CD4-positive, alpha-beta memory T cell (primary cell): ENCODE results near the gene SCAPER. TPM values are rescaled to one million over a fixed set of nuclear protein-coding genes. Genes with fewer than 3 reads are reported as not detected.

Experiments
- CTCF ChIA-PET: fragments of 350-600 bp; sonication (Branson Sonifier 250); formaldehyde crosslinking; loops from one replicate; lab custom pipeline; 2021; ENCODE audit warnings: inconsistent platforms; ENCODE audit not compliant: partially characterized antibody; lab: Charles Lee
- POLR2A ChIA-PET: fragments of 350-600 bp; sonication (Branson Sonifier 250); formaldehyde crosslinking; loops from one replicate; lab custom pipeline; 2021; ENCODE audit not compliant: partially characterized antibody; lab: Charles Lee
- DNase-seq, 5 donors: peaks; one replicate each; pipeline versions ENCODE4 v3.0.0 to v3.0.0-alpha.2; 2020 to 2022; ENCODE audit warnings: mixed read lengths in 1 of 5
- H3K27ac ChIP-seq: one replicate; pipeline ENCODE4 v1.7.0; 2013; ENCODE audit warnings: low read depth, low read length
- H3K27me3 ChIP-seq: 2 replicates; pipeline ENCODE4 v1.7.0; 2013; ENCODE audit warnings: mild to moderate bottlenecking, low read length, moderate library complexity; ENCODE audit not compliant: insufficient read depth
- H3K36me3 ChIP-seq: 2 replicates; pipeline ENCODE4 v1.7.0; 2013; ENCODE audit warnings: mild to moderate bottlenecking, low read length, moderate library complexity; ENCODE audit not compliant: insufficient read depth
- H3K4me1 ChIP-seq: 2 replicates; pipeline ENCODE4 v1.7.0; 2013; ENCODE audit warnings: mild to moderate bottlenecking, low read length, moderate library complexity; ENCODE audit not compliant: insufficient read depth
- H3K4me3 ChIP-seq, 2 donors: one replicate each; pipeline ENCODE4 v1.7.0; 2013; ENCODE audit warnings: low read length in 2 of 2, mild to moderate bottlenecking in 1 of 2
- H3K9me3 ChIP-seq, 2 donors: one replicate each; pipeline ENCODE4 v1.7.0; 2013; ENCODE audit warnings: low read length in 2 of 2, control low read depth in 1 of 2; ENCODE audit not compliant: control insufficient read depth in 1 of 2
- H3K27ac Mint-ChIP-seq, 7 donors: one replicate each; pipeline ENCODE4 v1.8.0; 2020 to 2021; ENCODE audit warnings: mixed read lengths in 7 of 7, mild to moderate bottlenecking in 6 of 7, inconsistent platforms in 3 of 7, moderate library complexity in 3 of 7
- H3K27me3 Mint-ChIP-seq, 2 donors: one replicate each; pipeline ENCODE4 v1.8.0; 2020 to 2021; ENCODE audit warnings: mixed read lengths in 2 of 2
- H3K36me3 Mint-ChIP-seq, 2 donors: one replicate each; pipeline ENCODE4 v1.8.0; 2020 to 2021; ENCODE audit warnings: mixed read lengths in 2 of 2, inconsistent platforms in 1 of 2, mild to moderate bottlenecking in 1 of 2
- H3K4me1 Mint-ChIP-seq, 4 donors: one replicate each; pipeline ENCODE4 v1.8.0; 2020 to 2021; ENCODE audit warnings: mixed read lengths in 4 of 4, mild to moderate bottlenecking in 1 of 4
- H3K4me3 Mint-ChIP-seq, 8 donors: one replicate each; pipeline ENCODE4 v1.8.0; 2020 to 2021; ENCODE audit warnings: mixed read lengths in 8 of 8, mild to moderate bottlenecking in 7 of 8, moderate library complexity in 6 of 8, inconsistent platforms in 3 of 8
- H3K9me3 Mint-ChIP-seq, 8 donors: one replicate each; pipeline ENCODE4 v1.8.0; 2020 to 2021; ENCODE audit warnings: mixed read lengths in 8 of 8, mild to moderate bottlenecking in 5 of 8, inconsistent platforms in 3 of 8, moderate library complexity in 1 of 8
- intact Hi-C: fragments of 100-400 bp; cut with micrococcal nuclease; formaldehyde crosslinking; loops from one replicate; pipeline ENCODE4 v1.15.1; 2023
- polyA plus RNA-seq, 2 donors: library from polyadenylated mRNA; unstranded; fragments of 300-500 nt; fragmentation: Illumina TruSeq; gene quantifications; one replicate each; pipeline ENCODE4 v1.2.3, GENCODE V29; 2021
- total RNA-seq, 2 experiments: library from RNA; stranded (reverse); gene quantifications; one replicate each; pipeline ENCODE4 v1.2.3, GENCODE V29; 2021

The SCAPER gene
- total and polyA plus RNA-seq, 4 experiments from 2014 or later: 7.2 to 41.4 (median 34.3) TPM

DNA sequence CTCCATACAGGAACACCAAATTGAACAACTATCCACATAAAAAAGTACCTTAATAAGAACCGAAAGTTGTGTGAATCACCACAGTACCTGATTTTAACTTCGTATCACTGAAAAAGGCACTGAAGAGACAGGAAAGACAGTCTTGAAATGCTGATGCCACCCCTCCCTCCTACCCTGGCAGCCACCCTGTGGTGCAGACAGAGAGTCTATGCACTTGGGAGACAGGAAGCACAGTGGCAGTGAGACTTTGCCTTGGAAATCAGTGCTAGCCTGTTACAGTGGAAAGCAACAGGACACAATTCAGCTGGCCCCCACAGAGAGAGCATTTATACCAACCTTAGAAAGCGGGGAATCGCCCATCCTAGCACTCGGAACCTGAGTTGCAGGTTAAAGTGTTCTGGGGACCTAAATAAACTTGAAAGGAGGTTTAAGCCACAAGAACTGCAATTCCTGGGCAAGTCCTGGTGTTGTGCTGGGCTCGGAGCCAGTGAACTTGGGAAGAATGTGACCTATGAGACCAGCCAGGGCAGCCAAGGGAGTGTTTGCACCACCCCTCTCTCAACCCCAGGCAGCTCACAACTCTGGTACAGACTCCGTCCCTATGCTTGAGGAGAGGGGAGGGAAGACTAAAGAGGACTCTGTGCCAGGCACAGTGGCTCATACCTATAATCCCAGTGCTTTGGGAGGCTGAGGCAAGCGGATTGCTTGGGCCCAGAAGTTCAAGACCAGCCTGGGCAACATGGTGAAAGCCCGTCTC lies 328.4 kb downstream of the SCAPER start:
- intact Hi-C loops: no loop called here
- H3K4me3 ChIP-seq: no peak overlapping the region
- ChIA-PET CTCF (no interaction called here), POLR2A (no interaction called here)
- Mint-ChIP-seq H3K4me3 (no peak overlapping the region), H3K4me1 (peaks cover 4 to 7% (median 5%) of the 10 kb centered on the region in 4 donors), H3K36me3 (peaks cover 15 to 48% of the 10 kb centered on the region in 2 donors), H3K27me3 (no peaks in the 10 kb centered on the region), H3K27ac (no peak overlapping the region), H3K9me3 (peaks cover 0 to 14% (median 10%) of the 10 kb centered on the region in 8 donors)
- H3K36me3 ChIP-seq: no peaks in the 10 kb centered on the region
- no peaks in the 10 kb centered on the region for H3K27me3 ChIP-seq
- H3K27ac ChIP-seq: no peak overlapping the region
- H3K4me1 ChIP-seq: no peaks in the 10 kb centered on the region
- no peaks in the 10 kb centered on the region for H3K9me3 ChIP-seq
- DNase-seq: no peak

DNA sequence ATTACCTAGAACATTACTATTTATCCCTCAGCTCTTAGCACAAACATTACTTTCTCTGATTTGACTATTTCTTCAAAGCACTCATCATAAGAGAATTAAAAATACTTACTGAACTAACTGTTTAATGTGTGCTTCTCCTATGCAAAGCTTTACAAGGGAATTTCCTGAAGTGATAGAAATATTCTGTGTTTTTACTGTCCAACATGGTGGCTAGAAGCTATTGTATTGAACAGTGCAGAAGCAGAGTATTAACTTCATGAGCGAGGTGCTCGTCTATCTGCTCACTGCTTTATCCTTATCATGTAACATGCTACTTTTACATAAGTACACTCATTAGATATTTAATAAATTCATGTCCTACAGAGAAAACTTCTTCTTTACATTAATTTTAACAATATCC lies 329.5 kb downstream of the SCAPER start:
- DNase-seq: no peak
- Mint-ChIP-seq H3K36me3 (peaks cover 24 to 49% of the 10 kb centered on the region in 2 donors), H3K4me3 (no peak overlapping the region), H3K9me3 (peaks cover 0 to 6% (median 3%) of the 10 kb centered on the region in 8 donors), H3K27me3 (no peaks in the 10 kb centered on the region), H3K27ac (no peak overlapping the region), H3K4me1 (peaks cover 4 to 7% (median 5%) of the 10 kb centered on the region in 4 donors)
- no peaks in the 10 kb centered on the region for H3K9me3 ChIP-seq
- H3K36me3 ChIP-seq: no peaks in the 10 kb centered on the region
- ChIA-PET POLR2A (no interaction called here), CTCF (no interaction called here)
- H3K27me3 ChIP-seq: no peaks in the 10 kb centered on the region
- H3K27ac ChIP-seq: no peak overlapping the region
- H3K4me1 ChIP-seq: no peaks in the 10 kb centered on the region
- intact Hi-C loops: no loop called here
- no peak overlapping the region for H3K4me3 ChIP-seq

DNA sequence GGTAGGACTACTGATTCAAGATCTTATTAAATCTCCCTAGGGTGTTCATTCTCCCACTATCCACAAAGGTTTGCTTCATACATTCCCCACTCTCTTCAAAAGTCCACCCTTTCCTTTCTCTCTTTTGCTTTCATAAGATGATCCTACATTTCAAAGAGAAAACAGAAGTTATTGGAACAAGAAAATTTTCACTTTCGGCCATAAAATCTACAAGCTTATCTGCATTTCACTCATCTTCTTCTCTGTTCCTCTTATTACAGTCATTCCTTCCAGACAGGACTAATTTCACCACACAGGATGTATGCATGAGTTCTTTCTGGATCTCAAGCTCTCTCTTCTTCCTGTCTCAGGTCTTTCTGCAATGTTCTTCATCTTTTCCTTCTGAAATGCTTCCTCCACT lies 329.9 kb downstream of the SCAPER start:
- ChIA-PET POLR2A (no interaction called here), CTCF (no interaction called here)
- Mint-ChIP-seq H3K9me3 (peaks cover 0 to 7% (median 1%) of the 10 kb centered on the region in 8 donors), H3K27ac (no peak overlapping the region), H3K36me3 (peaks cover 27 to 50% of the 10 kb centered on the region in 2 donors), H3K4me1 (peaks cover 4 to 7% (median 5%) of the 10 kb centered on the region in 4 donors), H3K27me3 (no peaks in the 10 kb centered on the region), H3K4me3 (no peak overlapping the region)
- H3K4me3 ChIP-seq: no peak overlapping the region
- DNase-seq: no peak
- no peak overlapping the region for H3K27ac ChIP-seq
- H3K4me1 ChIP-seq: no peaks in the 10 kb centered on the region
- intact Hi-C loops: no loop called here
- H3K27me3 ChIP-seq: no peaks in the 10 kb centered on the region
- no peaks in the 10 kb centered on the region for H3K9me3 ChIP-seq
- no peaks in the 10 kb centered on the region for H3K36me3 ChIP-seq

DNA sequence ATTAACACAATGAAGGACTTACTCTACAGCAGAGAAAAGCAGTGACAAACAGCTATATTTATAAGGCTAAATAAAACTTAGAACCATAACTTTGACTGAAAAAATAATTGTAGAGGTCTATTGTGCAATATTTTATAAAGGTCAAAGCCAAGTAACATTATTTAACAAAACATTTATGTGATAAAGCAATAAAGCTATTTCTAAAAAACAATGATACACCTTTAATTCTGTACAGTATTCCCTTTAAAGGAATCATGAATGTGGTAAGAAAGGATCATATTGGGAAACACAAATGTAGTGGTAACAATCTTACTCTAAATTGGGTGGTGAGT lies 332.2 kb downstream of the SCAPER start:
- no peaks in the 10 kb centered on the region for H3K36me3 ChIP-seq
- Mint-ChIP-seq H3K27me3 (no peaks in the 10 kb centered on the region), H3K4me1 (peaks cover 0 to 4% (median 3%) of the 10 kb centered on the region in 4 donors), H3K9me3 (peaks cover 0 to 9% (median 4%) of the 10 kb centered on the region in 8 donors), H3K27ac (no peak overlapping the region), H3K4me3 (no peak overlapping the region), H3K36me3 (peaks cover 31 to 57% of the 10 kb centered on the region in 2 donors)
- no peaks in the 10 kb centered on the region for H3K27me3 ChIP-seq
- no peak for DNase-seq
- ChIA-PET CTCF (no interaction called here), POLR2A (no interaction called here)
- H3K27ac ChIP-seq: no peak overlapping the region
- H3K9me3 ChIP-seq: no peaks in the 10 kb centered on the region
- intact Hi-C loops: no loop called here
- H3K4me3 ChIP-seq: no peak overlapping the region
- H3K4me1 ChIP-seq: no peaks in the 10 kb centered on the region

DNA sequence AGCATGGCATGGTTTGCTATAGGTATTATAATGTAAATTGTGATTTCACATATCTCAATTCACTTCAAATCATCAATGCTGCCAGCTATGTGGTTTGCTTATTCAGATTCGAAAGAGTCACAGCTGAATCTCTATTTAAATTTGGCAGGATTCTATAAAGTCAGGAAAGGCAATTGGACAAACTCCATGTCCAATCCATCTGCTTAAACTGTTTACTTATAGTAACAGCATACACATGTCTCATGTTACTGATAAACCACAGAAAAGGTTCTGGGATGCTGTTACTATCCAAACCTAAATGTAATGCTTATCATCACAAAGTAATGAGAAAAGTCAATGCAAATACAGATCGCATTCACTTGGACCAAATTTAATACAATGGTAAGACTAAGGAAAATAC lies 338.9 kb downstream of the SCAPER start:
- intact Hi-C loops: no loop called here

DNA sequence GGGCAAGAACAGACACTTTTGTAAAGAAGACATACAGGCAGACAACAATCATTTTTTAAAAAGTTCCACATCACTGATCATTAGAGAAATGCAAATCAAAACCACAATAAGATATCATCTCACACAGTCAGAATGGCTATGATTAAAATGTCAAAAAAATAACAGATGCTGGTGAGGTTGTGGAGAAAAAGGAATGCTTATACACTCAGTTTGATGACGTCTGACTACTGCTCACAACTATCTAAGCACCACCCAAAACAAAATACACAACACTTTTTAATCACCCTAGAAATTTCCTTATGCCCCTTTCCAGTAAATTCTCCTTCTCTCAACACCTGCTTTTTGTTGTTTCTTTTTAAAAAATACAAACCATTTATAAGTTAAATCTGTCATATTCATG lies 339.8 kb downstream of the SCAPER start:
- ChIA-PET POLR2A (no interaction called here), CTCF (no interaction called here)
- Mint-ChIP-seq H3K4me1 (no peaks in the 10 kb centered on the region), H3K36me3 (peaks cover 17 to 40% of the 10 kb centered on the region in 2 donors), H3K9me3 (peaks cover 0 to 10% (median 5%) of the 10 kb centered on the region in 8 donors), H3K27ac (no peak overlapping the region), H3K4me3 (no peak overlapping the region), H3K27me3 (no peaks in the 10 kb centered on the region)
- Histone ChIP-seq H3K4me3 (no peak overlapping the region), H3K27me3 (no peaks in the 10 kb centered on the region), H3K4me1 (no peaks in the 10 kb centered on the region), H3K27ac (no peak overlapping the region), H3K36me3 (no peaks in the 10 kb centered on the region), H3K9me3 (no peaks in the 10 kb centered on the region)
- DNase-seq: no peak
- intact Hi-C loops: no loop called here

More for the DNA sequence above, 338.9 kb downstream of the SCAPER start:
- H3K36me3 Mint-ChIP-seq: peaks cover 24 to 47% of the 10 kb centered on the region in 2 donors
- no peaks in the 10 kb centered on the region for H3K4me1 Mint-ChIP-seq
- no peak for DNase-seq
- Histone ChIP-seq H3K27ac (no peak overlapping the region), H3K36me3 (no peaks in the 10 kb centered on the region), H3K27me3 (no peaks in the 10 kb centered on the region), H3K4me3 (no peak overlapping the region), H3K9me3 (no peaks in the 10 kb centered on the region), H3K4me1 (no peaks in the 10 kb centered on the region)
- POLR2A ChIA-PET: no interaction called here
- no peaks in the 10 kb centered on the region for H3K27me3 Mint-ChIP-seq
- no peak overlapping the region for H3K27ac Mint-ChIP-seq
- H3K4me3 Mint-ChIP-seq: no peak overlapping the region
- CTCF ChIA-PET: no interaction called here
- peaks cover 0 to 12% (median 5%) of the 10 kb centered on the region in 8 donors for H3K9me3 Mint-ChIP-seq

DNA sequence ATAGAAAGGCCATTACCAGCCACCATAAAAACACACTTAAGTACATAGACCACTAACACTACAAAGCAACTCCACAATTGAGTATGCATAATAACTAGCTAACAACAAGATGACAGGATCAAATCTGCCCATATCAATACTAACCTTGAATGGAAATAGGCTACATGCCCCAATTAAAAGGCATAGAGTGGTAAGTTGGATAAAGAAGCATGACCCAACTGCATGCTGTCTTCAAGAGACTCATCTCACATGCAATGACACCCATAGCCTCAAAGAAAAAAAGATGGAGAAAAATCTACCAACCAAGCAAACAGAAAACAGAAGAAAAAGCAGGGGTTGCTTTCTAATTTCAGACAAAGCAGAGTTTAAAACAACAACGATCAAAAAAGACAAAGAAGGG lies 349.9 kb downstream of the SCAPER start:
- peaks cover 12 to 17% (median 14%) of the 10 kb centered on the region in 4 donors for H3K4me1 Mint-ChIP-seq
- H3K9me3 ChIP-seq: no peaks in the 10 kb centered on the region
- no peaks in the 10 kb centered on the region for H3K36me3 ChIP-seq
- no peak overlapping the region for H3K27ac Mint-ChIP-seq
- no peaks in the 10 kb centered on the region for H3K27me3 ChIP-seq
- DNase-seq: no peak
- no peaks in the 10 kb centered on the region for H3K4me1 ChIP-seq
- H3K36me3 Mint-ChIP-seq: peaks cover 29 to 43% of the 10 kb centered on the region in 2 donors
- CTCF ChIA-PET: no interaction called here
- no peak overlapping the region for H3K4me3 Mint-ChIP-seq
- no peak overlapping the region for H3K4me3 ChIP-seq
- POLR2A ChIA-PET: no interaction called here
- no peak overlapping the region for H3K27ac ChIP-seq
- intact Hi-C loops: no loop called here
- no peaks in the 10 kb centered on the region for H3K27me3 Mint-ChIP-seq
- H3K9me3 Mint-ChIP-seq: peaks cover 0 to 14% (median 3%) of the 10 kb centered on the region in 8 donors
